Liver (tissue), 3 donors: ENCODE results near the gene FCN1.

Experiments used
- CTCF ChIP-seq: fragments of 150-350 bp; IDR thresholded peaks from 2 replicates; pipeline ENCODE4 v1.5.1; 2017; ENCODE audit warnings: improper control_type of control experiment, low read depth, low read length; ENCODE audit not compliant: missing input control
- JUND ChIP-seq, 2 donors: IDR thresholded peaks; 2 replicates each; pipeline ENCODE4 v1.6.1; 2016; ENCODE audit warnings: antibody characterized with exemption in 2 of 2
- RAD21 ChIP-seq, 2 donors: IDR thresholded peaks; 2 replicates each; pipeline ENCODE4 v1.6.1; 2016; ENCODE audit warnings: antibody characterized with exemption in 2 of 2, mild to moderate bottlenecking in 2 of 2
- donor health status: healthy.
- donor health status: healthy.

- TF ChIP-seq JUND (IDR thresholded peaks at IDR 0.05) (no peak), CTCF (no peak), RAD21 (IDR thresholded peaks at IDR 0.05) (no peak)
Observed at GRCh38 chr9:134939836-134940235, 22.1 kb upstream of the FCN1 start.
